Thoracic aorta (tissue), 2 donors: ENCODE results near the gene PLPPR1. TPM values are rescaled to one million over a fixed set of nuclear protein-coding genes. Genes with fewer than 3 reads are reported as not detected.
"Not testable (repeated sequence)": the region's sequence is repeated elsewhere in the genome, so short reads cannot be mapped to it uniquely, and the experiment has no call there.

Experiments
- ATAC-seq: fragments of 150-250 bp; one replicate; pipeline ENCODE4 v1.8.0; 2017; ENCODE audit warnings: low read depth; ENCODE audit not compliant: insufficient number of reproducible peaks, low FRiP score
- DNase-seq: peaks from one replicate; pipeline ENCODE4 v3.0.0-alpha.2; 2020; ENCODE audit warnings: low spot score
- H3K27ac ChIP-seq, 2 donors: fragments of 200-600 bp; sonication (generic); 1 replicate in 1 of 2; 2 replicates in 1 of 2; pipeline ENCODE4 v1.5.1; 2016; ENCODE audit warnings: mild to moderate bottlenecking in 2 of 2, moderate library complexity in 2 of 2
- H3K27me3 ChIP-seq: fragments of 200-600 bp; sonication (generic); replicated peaks from 2 replicates; pipeline ENCODE4 v1.6.0; 2016; ENCODE audit warnings: mild to moderate bottlenecking; ENCODE audit not compliant: insufficient read depth
- H3K36me3 ChIP-seq: fragments of 200-600 bp; sonication (generic); one replicate; pipeline ENCODE4 v1.5.1; 2016
- H3K4me1 ChIP-seq, 2 donors: fragments of 200-600 bp; sonication (generic); 1 replicate in 1 of 2; 2 replicates in 1 of 2; pipeline versions ENCODE4 v1.5.1 to v1.6.0; 2016; ENCODE audit warnings: low read depth in 2 of 2, mild to moderate bottlenecking in 1 of 2; ENCODE audit not compliant: control insufficient read depth in 1 of 2
- H3K4me3 ChIP-seq: fragments of 200-600 bp; sonication (generic); 2 replicates; pipeline ENCODE4 v1.5.1; 2016; ENCODE audit warnings: mild to moderate bottlenecking
- H3K9me3 ChIP-seq: fragments of 200-600 bp; sonication (generic); 2 replicates; pipeline ENCODE4 v1.5.1; 2016
- total RNA-seq, 2 donors: library from RNA; depleted of rRNA; stranded (reverse); fragments of >200 nt; gene quantifications; one replicate each; pipeline versions ENCODE4 v1.1.0 to v1.2.3, GENCODE V29; 2016
- TF ChIP-seq, protein P1 (sequence below): fragments of 200-600 bp; sonication (generic); IDR thresholded peaks from one replicate; pipeline ENCODE4 v1.5.1; 2019; ENCODE audit warnings: antibody characterized with exemption

The PLPPR1 gene
- total RNA-seq, 2 donors from 2014 or later, result not detected

- ATAC-seq, result no peak
Measured at GRCh38 chr9:101115102-101115501, 86.6 kb downstream of the PLPPR1 start.

DNA sequence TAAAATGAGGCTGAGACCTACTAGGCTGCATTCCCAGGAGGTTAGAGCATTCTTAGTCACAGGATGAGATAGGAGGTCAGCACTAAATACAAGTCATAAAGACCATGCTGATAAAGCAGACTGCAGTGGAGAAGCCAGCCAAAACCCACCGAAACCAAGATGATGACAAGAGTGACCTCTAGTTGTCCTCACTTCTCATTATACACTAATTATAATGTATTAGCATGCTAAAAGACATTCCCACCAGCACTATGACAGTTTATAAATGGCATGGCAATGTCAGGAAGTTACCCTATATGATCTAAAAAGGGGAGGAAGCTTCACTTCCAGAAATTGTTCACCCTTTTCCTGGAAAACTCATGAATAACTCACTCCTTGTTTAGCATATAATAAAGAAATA, 88.6 kb downstream of the PLPPR1 start:
- no peaks in the 10 kb centered on the region for H3K9me3 ChIP-seq
- H3K4me3 ChIP-seq, result no peak overlapping the region
- H3K4me1 ChIP-seq, result no peaks in the 10 kb centered on the region
- H3K27ac ChIP-seq, result no peak overlapping the region
- no peak for DNase-seq
- no peaks in the 10 kb centered on the region for H3K36me3 ChIP-seq
- ATAC-seq, result no peak
- H3K27me3 ChIP-seq, result no peaks in the 10 kb centered on the region
- TF ChIP-seq, protein P1, sequence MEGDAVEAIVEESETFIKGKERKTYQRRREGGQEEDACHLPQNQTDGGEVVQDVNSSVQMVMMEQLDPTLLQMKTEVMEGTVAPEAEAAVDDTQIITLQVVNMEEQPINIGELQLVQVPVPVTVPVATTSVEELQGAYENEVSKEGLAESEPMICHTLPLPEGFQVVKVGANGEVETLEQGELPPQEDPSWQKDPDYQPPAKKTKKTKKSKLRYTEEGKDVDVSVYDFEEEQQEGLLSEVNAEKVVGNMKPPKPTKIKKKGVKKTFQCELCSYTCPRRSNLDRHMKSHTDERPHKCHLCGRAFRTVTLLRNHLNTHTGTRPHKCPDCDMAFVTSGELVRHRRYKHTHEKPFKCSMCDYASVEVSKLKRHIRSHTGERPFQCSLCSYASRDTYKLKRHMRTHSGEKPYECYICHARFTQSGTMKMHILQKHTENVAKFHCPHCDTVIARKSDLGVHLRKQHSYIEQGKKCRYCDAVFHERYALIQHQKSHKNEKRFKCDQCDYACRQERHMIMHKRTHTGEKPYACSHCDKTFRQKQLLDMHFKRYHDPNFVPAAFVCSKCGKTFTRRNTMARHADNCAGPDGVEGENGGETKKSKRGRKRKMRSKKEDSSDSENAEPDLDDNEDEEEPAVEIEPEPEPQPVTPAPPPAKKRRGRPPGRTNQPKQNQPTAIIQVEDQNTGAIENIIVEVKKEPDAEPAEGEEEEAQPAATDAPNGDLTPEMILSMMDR, result no peak

More at GRCh38 chr9:101115102-101115501, 86.6 kb downstream of the PLPPR1 start:
- Histone ChIP-seq H3K36me3 (no peaks in the 10 kb centered on the region), H3K9me3 (no peaks in the 10 kb centered on the region), H3K27ac (no peak overlapping the region), H3K27me3 (no peaks in the 10 kb centered on the region), H3K4me1 (no peaks in the 10 kb centered on the region), H3K4me3 (no peak overlapping the region)
- TF ChIP-seq, protein P1, result no peak
- no peak for DNase-seq

- no peak overlapping the region for H3K4me3 ChIP-seq
- DNase-seq (no peak), ATAC-seq (peak; percentile 36)
- no peaks in the 10 kb centered on the region for H3K4me1 ChIP-seq
- H3K27ac ChIP-seq, result no peak overlapping the region
- H3K36me3 ChIP-seq, result no peaks in the 10 kb centered on the region
- TF ChIP-seq, protein P1, result no peak
- H3K9me3 ChIP-seq, result no peaks in the 10 kb centered on the region
- no peaks in the 10 kb centered on the region for H3K27me3 ChIP-seq
Measured at GRCh38 chr9:101119206-101119819, 90.8 kb downstream of the PLPPR1 start.

- TF ChIP-seq, protein P1, result no peak
- Histone ChIP-seq H3K27me3 (no peaks in the 10 kb centered on the region), H3K4me3 (no peak overlapping the region), H3K4me1 (no peaks in the 10 kb centered on the region), H3K27ac (no peak overlapping the region), H3K9me3 (no peaks in the 10 kb centered on the region), H3K36me3 (no peaks in the 10 kb centered on the region)
- DNase-seq, result no peak
- ATAC-seq, result no peak
Measured at GRCh38 chr9:101121836-101122399, 93.4 kb downstream of the PLPPR1 start.

DNA sequence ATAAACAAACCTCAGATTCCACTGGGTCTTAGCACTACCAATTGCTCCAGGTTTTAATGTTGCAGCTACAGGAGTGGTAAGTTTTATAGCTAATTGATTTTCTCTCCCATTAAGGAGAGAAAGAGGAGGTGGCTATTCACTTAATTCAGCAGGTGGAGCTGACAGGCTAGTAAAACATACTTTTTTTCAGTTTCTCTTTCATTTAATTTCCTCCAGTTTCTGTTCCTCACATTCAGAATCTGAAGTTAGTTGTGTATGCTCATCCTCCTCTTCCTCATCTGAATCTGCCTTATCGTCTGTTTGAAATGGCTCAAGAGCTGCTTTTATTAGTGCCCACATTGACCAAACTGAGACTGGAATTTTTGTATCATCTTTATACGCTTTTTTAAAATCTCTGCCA, 98.0 kb downstream of the PLPPR1 start:
- ATAC-seq, result no peak
- H3K9me3 ChIP-seq, result no peaks in the 10 kb centered on the region
- no peak overlapping the region for H3K4me3 ChIP-seq
- DNase-seq, result no peak
- TF ChIP-seq, protein P1, result no peak
- no peaks in the 10 kb centered on the region for H3K4me1 ChIP-seq
- no peak overlapping the region for H3K27ac ChIP-seq
- no peaks in the 10 kb centered on the region for H3K27me3 ChIP-seq
- H3K36me3 ChIP-seq, result no peaks in the 10 kb centered on the region

GRCh38 chr9:101127369-101127768, 98.8 kb downstream of the PLPPR1 start:
- H3K36me3 ChIP-seq, H3K4me3 ChIP-seq, H3K27me3 ChIP-seq, ATAC-seq, H3K27ac ChIP-seq, DNase-seq, H3K4me1 ChIP-seq, H3K9me3 ChIP-seq: not testable (repeated sequence)
